ENCODE measurements around the gene PHKG2.

- no peak for TF ChIP-seq CTCF (IDR thresholded peaks at IDR 0.05; ENCODE audit: poor library complexity, severe bottlenecking)
- TF ChIP-seq POLR2AphosphoS5 (IDR thresholded peaks at IDR 0.05) = no peak
- no peak for TF ChIP-seq TAF1 (IDR thresholded peaks at IDR 0.05; ENCODE audit: low read depth)
- no peak for TF ChIP-seq EP300 (conservative IDR thresholded peaks at IDR 0.05; ENCODE audit: poor library complexity, severe bottlenecking)
- no peak for TF ChIP-seq EZH2 (IDR thresholded peaks at IDR 0.05; ENCODE audit: borderline replicate concordance, insufficient read depth, low read length, poor library complexity, severe bottlenecking)
- no peak for TF ChIP-seq SMC3 (conservative IDR thresholded peaks at IDR 0.05; ENCODE audit: poor library complexity)
- TF ChIP-seq MXI1 (conservative IDR thresholded peaks at IDR 0.05; ENCODE audit: poor library complexity, severe bottlenecking) = no peak
- no peak for TF ChIP-seq REST (IDR thresholded peaks at IDR 0.05; ENCODE audit: borderline replicate concordance)
Measured at GRCh38 chr16:30766933-30767284, 18.7 kb downstream of the PHKG2 start.

Data from neural cell (in vitro differentiated cells).